GM19035 (cell line): ENCODE measurements around the gene USP14.
"Not testable (repeated sequence)": the region's sequence is repeated elsewhere in the genome, so short reads cannot be mapped to it uniquely, and the experiment has no call there.

Experiments
- ATAC-seq: cut with Tn5 transposase; IDR thresholded peaks from one replicate; pipeline ENCODE4 v1.9.1; 2021; ENCODE audit not compliant: unreplicated experiment

The USP14 gene

DNA sequence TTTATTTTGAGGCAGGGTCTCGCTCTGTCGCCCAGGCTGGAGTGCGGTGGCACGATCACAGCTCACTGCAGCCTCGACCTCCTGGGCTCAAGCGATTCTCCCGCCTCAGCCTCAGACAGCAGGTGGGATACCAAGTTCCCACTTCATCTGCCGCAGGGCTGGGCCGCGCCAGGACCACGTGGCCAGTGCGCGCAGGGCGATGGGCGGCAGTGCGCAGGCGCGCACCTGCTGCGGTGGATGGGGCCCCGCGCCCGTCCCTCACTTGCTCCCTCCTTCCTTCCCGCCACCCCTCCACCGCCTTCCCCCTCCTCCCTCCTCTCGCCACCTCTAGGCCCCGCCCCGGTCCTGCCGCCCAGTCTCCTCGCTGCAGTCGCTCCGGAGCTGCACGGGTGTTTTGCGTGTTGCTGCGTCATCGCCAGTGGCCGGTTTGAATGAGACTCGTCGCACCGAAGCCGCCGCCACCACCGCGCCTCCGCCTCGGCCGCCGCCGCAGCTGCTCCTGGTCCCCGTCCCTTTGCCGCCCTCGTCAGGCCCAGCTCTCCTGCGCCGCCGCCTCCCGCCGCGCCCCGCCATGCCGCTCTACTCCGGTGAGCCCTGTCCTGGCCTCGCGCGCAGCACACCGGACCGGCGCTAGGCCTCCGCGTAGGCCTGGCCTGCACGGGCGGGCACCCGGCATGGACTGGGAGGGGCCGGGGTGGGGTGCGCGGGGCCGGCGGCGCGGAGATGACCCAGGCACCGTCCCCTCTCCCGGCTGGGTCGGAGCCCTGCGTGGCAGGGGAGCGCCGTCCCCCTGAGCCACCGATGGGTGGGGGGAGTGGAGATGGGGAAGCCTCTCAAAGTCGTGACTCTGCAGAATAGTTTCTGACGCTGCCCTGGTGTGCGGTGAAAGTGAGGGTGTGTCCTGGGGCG, at the start of gene USP14:
USP14 (plus strand) TSS at position 430 of the 909 bp plus-strand sequence; CDS start at position 572, 142 bp downstream.
- ATAC-seq: peak; percentile 94

DNA sequence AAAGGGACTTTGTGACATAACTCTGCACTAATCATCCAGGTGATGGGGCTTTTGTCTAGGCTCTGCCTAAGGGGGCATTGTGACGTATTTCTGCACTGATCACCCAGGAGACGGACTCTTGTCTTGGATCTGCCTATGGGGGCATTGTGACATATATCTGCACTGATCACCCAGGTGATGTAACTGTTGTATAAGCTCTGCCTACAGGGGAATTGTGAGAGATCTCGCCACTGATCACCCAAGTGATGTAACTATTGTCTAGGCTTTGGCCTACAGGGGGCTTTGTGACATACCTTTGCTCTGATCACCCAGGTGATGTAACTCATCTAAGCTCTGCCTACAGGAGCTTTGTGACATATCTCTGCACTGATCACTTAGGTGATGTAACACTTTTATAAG, 49.7 kb upstream of the USP14 start:
- ATAC-seq: peak; percentile 10

DNA sequence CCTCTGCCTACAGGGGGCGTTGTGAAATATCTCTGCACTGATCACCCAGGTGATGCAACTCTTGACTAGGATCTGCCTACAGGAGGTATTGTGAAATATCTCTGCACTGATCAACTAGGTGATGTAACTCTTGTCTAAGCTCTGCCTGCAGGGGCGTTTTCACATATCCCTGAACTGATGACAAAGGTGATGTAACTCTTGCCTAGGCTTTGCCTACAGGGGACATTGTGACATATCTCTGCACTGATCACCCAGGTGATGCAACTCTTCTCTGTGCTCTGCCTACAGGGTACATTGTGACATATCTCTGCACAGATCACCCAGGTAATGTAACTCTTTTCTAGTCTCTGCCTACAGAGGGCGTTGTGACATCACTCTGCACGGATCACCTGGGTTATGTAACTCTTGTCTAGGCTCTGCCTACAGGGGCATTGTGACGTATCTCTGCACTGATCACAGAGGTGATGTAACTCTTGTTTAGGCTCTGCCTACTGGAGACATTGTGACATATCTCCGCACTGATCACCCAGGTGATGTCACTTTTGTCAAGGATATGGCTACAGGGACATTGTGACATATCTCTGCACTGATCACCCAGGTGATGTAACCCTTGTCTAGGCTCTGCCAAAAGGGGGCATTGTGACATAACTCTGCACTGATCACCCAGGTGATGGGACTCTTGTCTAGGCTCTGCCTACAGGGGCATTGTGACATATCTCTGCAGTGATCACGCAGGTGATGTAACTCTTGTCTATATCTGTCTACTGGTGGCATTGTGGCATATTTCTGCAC, 49.0 kb upstream of the USP14 start:
- ATAC-seq: not testable (repeated sequence)

DNA sequence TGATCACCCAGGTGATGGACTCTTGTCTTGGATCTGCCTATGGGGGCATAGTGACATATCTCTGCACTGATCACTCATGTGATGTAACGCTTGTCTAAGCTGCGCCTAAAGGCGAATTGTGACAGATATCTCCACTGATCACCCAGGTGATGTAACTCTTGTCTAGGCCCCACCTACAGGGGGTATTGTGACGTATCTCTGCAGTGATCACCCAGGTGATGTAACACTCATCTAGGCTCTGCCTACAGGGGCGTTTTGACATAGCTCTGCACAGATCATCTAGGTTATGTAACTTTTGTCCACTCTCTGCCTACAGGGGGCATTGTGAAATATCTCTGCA, 48.5 kb upstream of the USP14 start:
- ATAC-seq: not testable (repeated sequence)

DNA sequence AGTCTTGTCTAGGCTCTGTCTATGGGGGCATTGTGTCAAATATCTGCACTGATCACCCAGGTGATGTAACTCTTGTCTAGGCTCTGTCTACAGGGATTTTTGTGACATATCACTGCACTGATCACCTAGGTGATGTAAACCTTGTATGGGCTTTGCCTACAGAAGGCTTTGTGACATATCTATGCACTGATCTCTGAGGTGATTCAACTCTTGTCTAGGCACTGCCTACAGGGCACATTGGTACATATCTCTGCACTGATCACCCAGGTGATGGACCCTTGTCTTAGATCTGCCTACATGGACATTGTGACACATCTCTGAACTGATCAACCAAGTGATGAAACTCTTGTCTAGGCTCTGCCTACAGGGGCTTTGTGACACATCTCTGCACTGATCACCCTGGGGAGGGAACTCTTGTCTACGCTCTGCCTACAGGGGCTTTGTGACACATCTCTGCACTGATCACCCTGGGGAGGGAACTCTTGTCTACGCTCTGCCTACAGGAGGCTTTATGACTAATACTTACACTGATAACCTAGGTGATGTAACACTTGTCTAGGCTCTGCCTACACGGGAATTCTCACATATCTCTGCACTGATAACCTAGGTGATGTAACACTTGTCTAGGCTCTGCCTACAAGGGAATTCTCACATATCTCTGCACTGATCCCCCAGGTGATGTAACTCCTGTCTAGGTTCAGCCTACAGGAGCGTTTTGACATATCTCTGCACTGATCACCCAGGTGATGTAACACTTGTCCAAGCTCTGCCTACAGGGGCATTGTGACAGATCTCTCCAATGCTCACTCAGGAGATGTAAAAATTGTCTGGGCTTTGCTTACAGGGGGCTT, 47.8 kb upstream of the USP14 start:
- ATAC-seq: not testable (repeated sequence)

DNA sequence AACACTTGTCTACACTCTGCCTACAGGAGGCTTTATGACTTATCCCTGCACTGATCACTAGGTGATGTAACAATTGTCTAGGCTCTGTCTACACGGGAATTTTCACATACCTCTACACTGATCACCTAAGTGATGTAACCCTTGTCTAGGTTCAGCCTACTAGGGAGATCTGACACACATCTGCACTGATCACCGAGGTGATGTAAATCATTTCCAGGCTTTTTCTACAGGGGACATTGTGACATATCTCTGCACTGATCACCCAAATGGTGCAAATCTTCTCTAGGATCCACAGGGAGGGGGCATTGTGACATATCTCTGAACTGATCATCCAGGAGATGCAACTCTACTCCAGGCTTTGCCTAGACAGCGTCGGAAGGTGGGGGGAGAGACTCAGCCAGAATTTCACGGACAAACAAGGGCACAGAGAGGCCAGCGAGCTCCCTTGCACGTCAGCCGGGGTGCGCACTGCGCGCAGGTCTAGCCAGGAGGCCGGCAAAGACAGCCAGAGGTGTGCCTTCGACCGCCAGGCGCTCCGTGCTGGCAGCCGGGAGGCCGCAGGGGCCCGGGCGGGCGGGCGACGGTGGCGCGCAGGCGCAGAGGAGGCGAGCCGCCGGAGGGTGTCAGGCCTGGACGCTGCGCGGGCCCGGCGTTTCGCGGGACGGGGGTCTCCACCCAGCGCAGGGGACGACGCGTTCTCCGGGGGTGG, 46.9 kb upstream of the USP14 start:
- no peak for ATAC-seq

DNA sequence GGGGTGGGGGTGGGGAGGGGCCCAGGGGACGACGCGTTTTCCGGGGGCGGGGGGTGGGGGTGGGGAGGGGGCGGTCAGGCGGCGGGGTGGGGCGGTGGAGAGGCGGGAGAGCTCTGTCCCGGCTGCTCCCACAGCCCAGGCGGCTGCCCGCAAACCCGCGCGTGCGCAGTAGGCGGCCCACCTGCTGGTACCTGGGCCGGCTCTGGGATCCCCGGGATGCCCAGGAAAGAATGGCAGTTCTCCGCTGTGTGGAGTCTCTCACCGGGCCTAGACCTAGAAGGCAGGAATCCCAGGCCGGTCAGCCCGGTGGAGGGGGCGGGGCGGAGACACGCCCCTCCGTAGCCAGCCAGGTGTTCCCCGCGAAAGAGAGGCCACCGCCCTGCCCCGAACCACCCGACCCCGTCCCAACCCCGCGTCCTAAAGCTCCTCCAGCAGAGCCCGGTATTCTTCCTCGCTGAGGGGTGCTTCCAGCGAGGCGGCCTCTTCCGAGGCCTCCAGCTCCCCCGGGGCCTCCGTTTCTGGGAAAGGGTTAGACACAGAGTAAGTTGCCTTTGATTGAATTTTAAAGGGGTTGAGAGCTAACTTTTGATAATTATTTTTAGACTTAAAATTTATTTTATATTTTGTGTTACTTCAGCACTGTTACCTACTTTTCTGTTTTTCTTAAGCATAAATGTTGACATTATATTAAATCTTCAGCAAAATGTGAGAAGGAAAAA, 46.2 kb upstream of the USP14 start:
- not testable (repeated sequence) for ATAC-seq

DNA sequence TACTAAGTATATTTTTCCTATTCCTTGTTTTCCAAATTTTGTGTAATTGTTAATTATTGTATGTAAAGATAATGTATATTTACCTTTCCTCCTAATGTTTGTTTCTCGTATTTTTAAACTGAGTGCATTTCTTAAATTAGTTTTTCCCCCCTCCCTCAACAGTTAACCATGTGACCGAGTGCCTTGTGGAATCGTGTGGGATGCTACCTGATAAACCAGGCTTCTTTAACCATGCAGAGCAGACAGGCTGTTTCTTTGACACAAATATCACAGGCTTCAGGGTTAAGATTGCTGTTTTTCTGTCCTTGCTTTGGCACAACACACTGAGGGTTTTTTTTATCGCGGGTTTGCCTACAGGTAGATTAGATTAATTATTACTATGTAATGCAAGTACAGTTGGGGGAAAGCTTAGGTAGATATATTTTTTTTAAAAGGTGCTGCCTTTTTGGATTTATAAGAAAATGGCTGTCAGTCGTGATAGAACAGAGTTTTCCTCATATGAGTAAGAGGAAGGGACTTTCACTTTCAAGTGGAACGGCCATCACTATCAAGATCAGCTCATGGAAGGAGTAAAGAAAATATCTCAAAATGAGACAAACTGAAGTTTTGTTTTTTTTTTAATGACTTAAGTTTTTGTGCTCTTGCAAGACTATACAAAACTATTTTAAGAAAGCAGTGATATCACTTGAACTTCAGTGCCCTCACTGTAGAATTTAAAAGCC, 37.7 kb upstream of the USP14 start:
- ATAC-seq: not testable (repeated sequence)

DNA sequence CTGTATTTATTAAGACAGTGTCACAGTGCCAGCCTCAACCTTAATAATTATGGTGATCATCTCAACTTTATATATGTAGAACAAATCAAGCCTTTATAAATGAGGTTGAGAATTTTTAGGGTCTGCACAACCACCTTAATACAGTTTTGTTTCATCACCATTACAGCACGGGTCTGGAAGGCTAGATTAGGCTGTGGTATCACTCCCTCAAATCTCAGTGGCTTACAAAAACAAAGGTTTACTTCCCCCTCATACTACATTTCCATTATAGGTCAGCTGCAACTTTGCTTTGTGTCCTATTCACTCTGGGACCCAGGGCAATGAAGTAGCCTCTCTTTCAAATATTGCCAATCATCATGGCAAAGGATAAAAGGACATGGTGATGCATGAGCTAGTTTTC, 23.3 kb upstream of the USP14 start:
- ATAC-seq: no peak

DNA sequence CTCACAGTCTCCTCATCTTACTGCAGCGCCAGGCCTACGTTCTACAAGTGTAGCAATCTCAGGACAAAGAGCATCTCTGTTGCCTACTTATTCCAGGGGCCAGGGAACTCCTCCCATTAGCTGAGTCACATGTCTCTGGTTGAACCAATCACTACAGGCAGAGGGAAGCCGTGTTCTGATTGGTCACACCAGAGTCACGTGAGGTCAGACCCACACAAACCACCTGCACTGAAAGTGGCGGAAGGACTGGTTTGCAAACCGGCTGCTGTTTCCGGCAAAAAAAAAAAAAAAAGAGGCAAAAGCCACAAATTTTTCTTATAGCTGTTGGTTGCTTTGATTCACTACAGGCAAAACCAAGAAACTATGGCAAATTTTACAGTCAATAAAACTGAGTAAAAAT, 21.9 kb upstream of the USP14 start:
- no peak for ATAC-seq

DNA sequence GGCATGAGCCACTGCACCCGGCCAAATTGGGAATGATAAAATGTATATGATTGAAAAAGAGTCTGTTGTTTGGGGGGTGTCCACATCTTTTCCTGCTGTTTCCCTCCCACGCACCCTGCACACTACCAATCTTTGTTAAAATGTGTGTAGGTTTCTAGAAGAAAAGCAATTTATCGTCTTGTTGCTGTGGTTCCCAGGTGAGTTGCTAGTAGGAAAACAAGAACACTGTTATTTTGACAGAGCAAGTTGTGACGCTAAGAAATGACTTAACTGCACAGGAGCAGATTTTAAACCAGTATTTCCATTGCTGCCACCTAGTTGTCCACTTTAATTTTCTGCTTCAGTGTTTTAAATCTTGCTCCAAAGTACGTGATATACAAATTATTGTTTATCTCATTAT, 21.0 kb upstream of the USP14 start:
- no peak for ATAC-seq

DNA sequence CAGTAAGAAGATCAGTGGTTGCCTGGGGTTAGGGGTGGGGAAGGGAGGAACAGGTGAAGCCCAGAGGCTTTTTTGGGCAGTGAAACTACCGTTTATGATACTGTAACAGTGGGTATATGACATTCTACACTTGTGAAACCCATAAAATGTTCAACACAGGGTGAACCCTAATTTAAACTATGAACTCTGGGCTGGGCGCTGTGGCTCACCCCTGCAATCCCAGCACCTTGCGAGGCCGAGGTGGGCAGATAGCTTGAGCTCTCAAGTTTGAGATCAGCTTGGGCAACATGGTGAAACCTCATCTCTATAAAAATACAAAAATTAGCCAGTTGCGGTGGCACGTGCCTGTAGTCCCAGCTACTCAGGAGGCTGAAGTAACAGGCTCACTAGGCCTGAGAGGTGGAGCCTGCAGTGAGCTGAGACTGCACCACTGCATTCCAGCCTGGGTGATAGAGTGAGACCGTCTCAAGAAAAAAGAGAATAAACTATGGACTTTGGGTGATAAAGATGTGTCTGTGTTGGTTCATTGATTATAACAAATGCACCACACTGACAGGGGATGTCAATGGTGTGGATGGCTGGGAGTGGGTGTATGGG, 17.6 kb upstream of the USP14 start:
- ATAC-seq: no peak

DNA sequence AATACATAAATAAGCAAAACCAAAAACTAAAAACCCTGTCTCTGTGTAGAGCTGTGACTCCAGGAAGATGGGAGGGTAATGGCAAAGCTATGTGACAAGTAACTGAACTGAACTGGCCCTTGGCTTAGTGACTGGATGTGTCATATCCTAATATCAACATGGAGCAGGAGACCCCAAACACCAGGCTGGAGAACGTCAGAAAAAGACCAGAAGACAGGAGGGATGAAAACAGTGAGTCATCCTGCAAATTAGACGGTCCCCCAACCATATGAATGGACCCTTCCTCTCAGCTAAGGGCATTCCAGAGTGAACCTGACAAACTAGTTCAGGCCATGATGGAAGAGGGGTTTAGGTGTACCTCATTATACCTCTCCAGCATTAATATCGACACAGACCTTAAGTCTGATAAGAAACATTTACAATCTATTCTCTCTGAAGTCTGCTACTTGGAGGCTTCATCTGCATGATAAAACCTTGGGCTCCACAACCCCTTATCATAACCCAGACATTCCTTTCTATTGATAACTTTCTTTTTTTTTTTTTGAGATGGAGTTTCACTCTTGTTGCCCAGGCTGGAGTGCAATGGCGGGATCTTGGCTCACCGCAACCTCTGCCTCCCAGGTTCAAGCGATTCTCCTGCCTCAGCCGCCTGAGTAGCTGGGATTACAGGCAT, 15.6 kb upstream of the USP14 start:
- not testable (repeated sequence) for ATAC-seq

DNA sequence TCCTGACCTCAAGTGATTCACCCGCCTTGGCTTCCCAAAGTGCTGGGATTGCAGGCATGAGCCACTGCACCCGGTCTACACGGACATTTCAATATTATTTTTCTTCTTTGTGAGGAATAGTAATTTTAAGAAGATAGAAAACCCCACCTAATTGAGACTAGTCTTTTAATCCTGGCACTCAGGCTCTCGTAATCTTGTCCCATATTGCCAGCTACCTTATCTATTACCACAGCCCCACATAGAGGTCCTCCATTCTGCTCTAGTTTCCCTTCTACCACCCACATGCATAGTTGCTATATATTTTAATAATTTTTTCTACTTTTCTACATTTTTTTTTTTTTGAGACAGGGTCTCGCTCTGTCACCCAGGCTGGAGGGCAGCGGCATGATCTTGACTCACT, 9.5 kb upstream of the USP14 start:
- no peak for ATAC-seq

DNA sequence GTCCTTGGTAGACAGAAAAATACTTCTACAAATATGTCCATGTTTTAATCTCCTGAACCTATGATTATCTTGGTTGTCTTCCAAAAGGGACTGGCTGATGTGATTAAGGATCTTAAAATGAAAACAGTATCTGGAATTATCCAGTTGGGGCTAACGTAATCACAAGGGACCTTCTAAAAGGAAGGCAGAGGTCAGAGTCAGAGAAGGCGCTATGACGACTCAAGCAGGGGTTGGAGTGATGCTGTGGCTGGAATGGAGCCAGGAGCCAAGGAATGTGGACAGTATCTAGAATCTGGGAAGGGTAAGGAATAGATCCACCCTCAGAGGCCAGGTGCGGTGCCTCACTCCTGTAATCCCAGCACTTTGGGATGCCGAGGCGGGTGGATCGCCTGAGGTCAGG, 4.2 kb upstream of the USP14 start:
- no peak for ATAC-seq

DNA sequence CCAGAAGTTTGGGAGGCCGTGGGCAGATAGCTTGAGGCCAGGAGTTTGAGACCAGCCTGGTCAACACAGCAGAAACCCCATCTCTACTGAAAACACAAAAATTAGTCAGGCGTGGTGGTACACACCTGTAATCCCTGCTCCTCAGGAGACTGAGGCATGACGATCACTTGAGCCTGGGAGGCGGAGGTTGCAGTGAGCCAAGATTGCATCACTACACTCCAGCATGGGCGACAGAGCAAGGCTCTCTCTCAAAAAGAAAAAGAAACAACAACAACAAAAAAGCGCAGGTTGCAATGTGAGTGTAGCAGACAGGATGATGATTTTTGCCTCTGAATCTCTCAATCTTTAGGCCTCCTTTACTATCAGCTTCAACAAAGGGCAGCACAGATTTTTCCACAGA, 2.7 kb upstream of the USP14 start:
- no peak for ATAC-seq

DNA sequence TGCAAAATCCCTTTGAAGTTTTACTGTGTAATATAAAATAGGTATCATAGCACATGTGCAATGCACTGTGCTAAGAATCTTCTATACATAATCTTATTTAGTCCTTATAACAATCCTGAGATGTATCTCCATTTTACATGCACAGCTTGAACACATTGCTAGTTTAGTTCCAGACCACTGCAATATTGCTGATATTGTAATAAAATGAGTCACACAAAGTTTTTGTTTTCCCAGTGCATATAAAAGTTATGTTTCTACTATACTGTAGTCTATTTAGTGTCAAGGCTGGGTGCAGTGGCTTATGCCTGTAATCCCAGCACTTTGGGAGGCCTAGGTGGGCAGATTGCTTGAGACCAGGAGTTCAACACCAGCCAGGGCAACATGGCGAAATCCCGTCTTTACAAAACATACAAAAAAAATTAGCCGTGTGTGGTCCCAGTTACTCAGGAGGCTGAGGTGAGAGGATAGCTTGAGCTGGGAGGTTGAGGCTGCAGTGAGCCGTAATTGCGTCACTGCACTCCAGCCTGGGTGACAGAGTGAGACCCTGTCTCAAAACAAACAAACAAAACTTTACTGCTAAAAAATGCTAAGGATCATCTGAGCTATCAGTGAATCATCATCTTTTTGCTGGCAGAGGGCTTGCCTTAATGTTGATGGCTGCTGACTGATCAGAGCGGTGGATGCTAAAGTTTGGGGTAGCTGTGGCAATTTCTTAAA, 1.7 kb upstream of the USP14 start:
- ATAC-seq: no peak
